HUDEP-2 (cell line): ENCODE measurements around the gene HOXA11.
A peak's percentile ranks its signal among the peaks of the same experiment; 100 is the strongest.

ENCODE experiments used
- DNase-seq, 76 experiments: peaks; one replicate each; lab custom pipeline; 2025; ENCODE audit not compliant: unreplicated experiment in 76 of 76; lab: John Stamatoyannopoulos, UW

HOXA11 gene

DNA sequence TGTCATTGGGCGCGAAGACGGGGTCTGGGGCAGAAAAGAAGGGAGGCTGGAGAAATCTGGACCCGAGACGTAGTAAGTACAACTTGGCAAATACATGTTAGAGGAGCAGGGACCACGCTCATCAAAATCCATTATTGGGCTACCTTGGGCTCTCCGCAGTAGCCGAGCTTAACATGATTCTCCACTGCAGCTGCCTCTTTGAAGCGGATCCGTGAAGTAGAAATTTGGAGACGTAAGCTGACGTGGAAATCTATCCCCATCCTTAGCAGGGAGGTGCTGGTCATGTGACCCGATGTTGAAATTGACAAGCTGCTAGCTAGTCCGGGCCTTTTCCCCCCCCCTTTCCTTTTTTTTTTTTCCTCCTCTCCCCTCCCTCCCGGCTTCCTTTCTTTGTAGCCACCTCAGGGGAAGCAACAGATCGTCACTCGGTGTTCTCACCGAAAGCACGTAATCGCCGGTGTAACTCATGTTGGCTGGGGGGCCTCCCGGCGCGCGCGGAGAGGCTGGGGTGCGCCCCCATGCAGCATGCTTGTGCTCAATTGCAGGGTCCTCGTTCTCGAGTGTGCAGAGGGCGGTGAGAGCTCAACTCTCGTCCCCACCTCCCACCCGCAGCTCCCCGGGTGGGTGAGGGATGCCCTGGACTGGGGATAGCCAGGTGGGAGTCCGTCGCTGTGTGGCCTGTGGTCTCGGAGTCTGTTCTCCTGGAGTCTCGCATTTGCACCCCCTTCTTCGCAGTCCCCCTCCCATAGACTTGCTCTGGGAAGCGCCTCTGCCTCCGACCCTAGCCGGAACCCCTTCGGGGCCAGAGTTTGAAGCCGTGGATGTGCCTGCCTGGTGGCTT is at the start of gene HOXA11:
TSS of gene HOXA11 (minus strand) at position 220 of the 841 bp plus-strand sequence. CDS start at position 132, 88 bp downstream.
- no peak for DNase-seq

DNA sequence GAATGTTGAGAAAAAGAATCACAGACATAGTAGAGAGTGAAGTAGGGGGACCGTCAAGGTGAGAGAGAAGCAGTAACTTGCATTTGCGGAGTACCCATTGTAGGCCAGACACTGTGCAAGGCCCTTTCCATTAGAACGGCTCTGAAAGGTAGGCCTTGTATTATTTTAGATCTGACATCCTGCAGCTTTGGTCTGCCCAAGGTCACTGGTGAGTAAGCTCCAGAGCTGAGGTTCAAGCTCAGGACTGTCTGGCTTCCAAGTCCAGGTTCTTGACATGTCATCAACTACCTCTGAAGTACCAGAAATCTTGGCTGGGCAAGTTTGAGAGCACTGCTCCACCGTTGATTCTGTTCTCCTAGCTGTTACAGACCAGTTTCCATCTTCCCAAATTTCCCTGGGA is 44.4 kb upstream of the HOXA11 start:
- DNase-seq, result no peak

DNA sequence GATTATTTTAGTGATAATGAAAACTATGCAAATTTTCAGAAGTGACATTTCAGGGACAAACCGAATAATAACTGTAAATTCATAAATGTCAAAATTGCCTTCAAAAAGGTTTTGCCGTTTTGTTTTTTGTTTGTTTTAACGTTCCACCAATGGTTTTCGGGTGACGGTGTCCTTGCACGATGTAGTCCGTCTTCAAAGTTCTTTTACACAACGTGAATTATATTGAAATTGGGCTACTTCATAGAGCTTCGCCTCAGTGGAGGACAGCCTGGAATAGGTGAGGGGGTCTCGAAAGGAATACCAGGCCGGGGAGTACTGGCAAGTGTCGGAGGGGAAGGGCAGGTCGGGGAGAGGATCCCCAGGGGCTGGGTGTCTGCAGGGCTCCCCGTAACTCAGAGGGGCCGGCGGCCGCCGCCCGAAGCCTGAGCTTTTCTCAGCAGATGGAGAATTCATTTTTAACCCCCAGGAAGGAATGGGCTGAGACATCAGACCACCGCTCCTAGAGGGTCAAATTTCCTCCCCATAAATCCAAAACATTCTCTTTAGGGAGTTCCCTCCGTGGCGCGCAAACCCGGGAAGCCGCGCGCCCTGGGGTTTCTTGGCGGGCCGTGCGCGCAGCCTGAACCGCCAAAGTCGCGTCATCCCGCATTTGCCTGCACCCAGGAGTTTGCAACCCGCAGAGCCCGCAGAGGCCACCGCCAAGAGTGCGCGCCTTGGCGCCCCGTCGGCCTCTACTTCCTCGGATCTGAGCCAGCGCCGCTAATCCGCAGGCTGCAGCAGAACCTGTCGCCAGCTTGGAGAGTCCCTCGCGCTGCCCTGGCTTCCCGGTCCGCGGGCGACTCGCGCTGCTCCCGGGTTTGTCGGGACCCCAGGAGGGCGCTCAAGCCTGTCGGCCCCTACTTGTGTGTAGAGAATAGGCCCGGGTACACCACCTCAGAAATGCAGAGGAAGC is 40.2 kb upstream of the HOXA11 start:
- DNase-seq, result no peak

DNA sequence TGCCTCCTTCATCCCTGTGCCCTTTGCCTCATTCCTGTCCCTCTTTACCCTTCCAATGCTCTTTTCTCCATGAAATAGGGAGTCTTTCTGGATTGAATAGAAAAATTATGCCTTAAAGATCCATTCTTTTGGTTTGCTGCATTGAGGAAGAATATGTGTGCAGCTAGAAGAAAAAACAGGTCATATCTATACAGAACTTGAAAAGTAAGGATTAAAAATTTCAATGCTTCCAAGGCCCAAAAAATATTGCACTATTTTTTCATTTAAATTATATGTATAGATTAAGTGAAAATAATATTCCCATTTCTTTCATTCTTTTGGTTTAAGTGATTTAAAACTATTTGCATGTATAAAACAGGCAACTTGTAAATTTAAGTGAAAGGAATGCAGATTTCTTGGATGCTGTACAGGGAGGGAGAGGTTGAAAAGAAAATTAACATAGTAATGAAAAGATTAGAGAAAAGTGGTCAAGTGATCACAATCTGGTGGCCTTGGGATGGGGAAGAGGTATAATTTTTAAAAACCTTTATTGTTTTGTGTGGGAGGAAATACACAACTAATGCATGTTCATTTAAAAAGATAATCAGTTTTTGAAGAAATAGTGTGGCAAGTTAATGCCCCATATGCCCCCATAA is 39.0 kb upstream of the HOXA11 start:
- DNase-seq, result no peak

DNA sequence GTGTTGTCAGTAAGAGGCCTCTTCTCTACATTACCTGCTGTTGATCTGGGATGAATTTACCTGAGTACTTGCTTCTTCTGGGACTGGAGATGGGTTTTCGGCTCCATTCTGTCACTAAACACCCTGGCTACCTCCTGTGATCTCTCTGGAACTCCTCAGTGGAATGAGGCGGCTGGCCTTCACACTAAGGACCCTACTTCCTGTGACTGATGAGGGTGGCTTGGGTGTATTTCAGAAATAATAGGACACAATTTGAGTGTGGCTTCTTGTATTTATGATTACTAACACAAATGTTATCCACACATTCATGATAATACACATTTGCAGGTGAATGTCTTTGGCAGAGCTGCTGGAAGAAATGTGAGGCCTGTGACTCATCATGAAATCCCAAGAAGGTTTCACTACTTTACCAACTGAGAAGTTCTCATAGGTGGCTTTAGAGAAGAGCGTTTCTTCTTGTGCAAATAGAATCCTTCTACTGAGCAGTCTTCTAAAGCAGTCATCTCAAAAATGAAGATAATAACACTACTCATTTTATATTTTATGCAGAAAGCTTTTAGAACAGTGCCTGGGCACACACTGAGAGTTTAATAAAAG is 36.3 kb upstream of the HOXA11 start:
- no peak for DNase-seq

DNA sequence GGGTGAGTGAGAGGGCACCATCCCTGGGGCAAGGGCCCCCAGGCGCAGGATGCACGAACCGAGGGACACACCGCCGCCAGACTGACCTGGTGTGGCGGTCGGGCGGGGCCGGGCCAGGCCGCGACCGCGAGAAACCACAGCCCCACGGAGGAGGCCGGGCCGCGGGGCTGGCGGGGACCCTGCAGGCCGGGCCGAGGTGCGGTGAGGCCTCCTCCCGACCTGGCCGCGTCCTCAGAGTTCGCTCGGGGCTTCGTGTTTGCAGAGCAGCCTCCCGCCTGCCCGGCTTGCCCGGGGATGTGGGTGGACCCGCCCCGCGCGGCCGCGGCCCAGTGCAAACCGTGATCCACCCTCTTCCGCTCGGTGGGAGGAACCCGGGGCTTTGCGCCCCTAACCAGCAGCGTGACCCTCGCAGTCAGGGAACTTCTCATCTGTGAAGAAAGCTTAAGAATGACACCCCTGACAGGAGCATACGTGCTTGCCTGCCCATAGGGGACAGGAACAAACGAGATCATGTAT is 35.5 kb upstream of the HOXA11 start:
- DNase-seq, result no peak

DNA sequence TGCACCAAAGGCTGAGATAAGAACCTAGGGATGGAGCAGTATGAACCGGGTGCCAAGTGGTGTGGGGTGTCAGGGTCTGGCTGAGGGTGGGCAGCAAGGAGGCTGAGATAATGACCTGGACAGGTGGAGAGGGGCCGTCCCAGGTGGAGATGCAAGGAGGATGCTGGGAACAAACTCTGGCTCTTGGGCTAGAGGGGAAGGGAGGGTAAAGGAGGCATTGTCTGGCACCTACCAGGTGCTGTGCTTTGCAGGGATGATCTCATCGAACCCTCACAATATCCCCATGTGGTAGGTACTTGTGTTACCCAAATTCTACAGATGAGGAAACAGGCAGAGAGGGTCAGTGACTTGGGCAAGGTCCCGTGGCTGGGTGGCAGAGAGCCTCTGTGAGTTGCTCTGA is 34.8 kb upstream of the HOXA11 start:
- DNase-seq, result no peak

DNA sequence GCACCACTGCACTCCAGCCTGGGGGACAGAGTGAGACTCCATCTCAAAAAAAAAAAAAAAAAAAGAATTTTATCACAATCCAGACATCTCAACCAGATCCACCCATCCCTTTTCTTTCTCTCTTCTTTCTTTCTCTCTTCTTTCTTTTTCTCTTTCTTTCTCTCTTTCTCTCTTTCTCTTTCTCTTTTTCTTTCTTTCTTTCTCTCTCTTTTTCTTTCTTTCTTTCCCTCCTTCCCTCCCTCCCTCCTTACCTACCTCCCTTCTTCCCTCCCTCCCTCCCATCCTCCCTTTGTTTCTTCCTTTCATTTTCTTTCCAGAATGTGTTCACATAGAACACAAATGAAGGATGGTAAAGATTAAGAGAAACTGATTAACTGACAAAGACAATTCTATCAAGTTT is 32.9 kb upstream of the HOXA11 start:
- DNase-seq, result no peak

DNA sequence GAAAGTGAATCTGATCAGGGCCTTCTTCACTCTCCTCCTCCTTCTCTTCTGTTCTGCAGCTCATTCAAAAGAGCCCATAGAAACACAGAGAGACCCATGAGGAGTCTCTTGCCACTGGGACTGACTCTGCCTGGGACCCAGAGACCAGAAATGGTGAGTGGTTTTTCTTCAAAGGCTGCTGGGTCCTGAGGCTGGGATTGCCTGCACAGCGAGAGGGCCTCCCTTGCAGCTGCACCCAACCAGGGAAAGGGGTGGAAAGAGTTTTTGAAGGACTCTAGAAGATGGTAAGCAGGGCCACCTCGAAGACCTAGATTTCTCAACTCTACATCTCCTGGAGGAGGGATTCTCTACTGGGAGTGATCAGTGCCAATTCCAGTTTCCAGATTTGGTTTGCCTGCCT is 30.3 kb upstream of the HOXA11 start:
- DNase-seq, result no peak

DNA sequence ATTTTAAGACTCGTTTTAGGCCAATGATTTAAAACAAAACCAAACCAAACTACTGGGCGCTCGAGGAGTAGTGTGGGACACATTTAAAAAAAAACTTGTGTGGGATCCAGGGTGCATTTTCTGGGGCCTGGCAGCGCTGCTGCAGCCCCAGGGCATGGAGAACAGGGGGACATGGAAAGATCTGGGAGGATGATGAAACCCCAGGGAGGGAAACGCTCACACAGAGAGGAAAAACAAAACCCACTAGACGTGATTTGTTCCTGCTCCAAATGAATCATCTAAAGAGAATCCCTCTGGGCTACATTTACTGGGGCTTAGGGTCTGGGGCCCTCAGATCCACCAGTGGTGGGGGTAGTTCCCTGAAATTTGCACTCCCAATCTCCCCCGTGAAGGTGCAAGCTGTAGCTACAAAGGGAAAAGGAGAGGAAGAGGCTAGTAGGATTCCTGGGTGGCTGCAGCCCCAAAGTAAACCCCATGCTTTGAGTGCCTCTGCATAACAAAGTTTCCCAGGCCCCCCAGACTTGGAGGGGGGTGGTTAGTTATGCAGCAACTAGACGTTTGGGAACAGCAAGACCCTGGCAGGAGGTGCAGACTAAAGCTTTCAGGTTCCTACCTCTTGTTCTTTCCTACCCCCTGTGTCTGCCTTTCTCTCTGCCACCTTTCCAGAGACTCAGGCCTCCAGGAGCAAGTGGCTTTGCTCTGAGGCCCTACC is 29.4 kb upstream of the HOXA11 start:
- no peak for DNase-seq

DNA sequence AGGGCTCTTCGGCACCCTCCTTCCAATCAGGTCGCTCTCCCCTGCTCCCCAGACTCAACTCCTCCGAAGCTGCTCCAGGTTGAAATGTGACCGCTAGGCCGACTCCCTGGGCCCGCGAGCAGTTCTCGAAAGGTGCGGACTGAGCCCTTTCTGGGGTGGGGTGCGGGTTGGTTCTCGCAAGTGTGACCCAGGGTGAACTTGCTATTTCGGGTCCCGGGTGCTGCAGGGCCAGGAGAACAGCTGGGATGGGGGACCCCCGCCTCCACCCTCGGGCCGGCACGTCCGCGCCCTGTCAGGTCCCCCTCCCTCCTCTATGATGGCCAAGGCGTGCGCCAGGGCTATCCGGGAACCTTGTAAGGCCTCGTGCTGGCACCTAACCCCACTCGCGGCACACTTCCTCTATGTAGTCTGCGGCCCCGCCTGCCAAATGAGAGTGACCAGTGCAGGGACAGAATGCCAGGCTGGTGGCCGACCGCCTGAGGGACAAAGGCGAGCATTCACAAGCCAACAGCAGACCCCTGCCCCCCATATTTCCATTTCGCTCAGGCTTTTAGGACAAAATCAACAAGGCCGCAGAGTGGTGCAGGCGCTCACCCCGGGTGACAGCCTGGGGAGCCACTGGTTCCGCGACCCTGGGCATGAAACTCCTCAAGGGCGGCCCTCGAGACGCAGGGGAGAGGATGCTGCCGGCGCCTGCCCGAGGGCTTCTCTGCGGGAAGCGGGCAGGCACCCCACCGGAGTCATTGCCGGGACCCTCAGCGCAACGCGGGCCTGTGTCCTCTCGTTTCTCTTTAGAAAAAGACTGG is 28.6 kb upstream of the HOXA11 start:
- no peak for DNase-seq

DNA sequence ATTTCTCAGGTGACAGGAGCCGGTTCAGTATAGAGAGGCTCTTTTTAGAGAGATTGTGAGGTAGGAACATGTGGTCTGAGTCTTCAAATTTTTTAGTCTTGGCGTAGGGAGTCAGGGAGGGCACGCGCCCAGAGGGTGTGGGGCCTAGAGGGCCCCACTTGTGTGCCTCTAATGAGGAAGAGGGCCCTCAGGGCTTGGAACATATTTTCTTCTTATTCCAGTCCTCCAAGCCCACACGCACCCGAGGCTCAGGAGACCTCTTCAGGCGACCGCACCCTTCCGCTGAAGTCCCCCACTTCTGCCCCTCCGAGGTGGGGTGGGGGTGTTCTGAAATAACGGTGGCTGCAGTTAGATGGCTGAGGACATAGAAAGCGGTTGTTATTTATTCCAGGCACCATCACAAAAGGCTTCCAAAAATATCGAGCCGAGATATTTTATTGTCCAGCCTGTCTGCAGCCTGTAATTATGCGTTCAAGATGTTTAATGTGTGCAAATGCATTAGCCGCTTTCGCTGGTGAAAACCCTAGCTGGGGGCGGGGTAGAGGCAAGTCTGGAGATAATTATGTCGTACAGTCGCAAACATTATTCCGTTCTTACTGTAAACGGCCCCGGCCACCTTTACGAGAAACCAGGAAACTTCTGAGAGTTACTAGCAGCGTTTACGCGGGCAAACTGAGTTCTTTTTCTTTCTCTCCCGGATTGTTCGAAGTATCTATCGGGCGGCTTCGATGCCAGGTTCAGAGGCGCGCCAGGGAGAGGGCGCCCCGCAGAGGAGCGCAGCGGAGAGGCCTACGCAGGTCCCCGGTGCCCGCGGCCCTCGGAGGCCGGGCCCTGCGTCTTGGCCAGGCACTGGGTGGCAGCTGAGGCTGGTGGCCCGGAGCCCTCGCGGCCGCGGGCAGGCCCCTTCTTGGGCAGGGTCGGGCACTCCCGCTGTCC is 27.7 kb upstream of the HOXA11 start:
- DNase-seq, result no peak

DNA sequence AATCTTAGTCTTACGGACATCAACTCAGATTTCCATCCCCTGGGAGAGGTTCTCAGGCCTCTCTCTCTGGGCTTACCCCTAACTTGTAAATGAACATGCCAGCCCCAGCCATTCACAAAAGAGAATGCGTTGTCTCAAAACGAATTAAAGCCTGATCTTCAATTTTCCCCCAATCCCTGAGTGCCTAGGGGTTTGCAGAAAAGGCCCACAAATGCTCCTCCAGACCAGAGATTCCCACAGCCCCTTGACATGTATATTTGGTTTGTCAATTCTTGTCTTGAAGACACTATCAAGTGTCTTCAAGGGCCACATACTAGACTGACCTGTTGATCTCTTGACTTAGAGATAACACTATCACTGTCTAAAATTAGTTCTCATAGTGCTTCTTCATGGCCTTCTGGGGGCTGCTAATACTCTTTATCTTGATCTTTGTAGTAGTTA is 26.8 kb upstream of the HOXA11 start:
- DNase-seq, result no peak

DNA sequence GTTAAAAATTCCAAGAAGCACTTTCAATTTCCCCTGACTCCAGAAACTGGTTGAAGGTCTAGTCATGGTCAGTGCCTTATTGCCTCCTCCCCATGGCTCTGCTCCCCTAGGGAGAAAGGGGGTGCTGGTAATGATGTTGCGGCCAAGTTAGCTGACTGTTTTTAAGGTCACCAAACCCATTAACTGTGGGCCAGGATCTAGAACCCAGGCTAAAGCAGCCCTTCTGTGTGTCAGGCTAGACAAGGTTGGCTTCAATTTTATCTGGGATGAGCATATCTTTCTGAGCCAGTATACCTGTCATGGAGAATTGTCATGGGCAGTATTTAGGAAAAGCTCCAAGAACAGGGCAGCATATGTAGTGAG is 26.0 kb upstream of the HOXA11 start:
- no peak for DNase-seq

DNA sequence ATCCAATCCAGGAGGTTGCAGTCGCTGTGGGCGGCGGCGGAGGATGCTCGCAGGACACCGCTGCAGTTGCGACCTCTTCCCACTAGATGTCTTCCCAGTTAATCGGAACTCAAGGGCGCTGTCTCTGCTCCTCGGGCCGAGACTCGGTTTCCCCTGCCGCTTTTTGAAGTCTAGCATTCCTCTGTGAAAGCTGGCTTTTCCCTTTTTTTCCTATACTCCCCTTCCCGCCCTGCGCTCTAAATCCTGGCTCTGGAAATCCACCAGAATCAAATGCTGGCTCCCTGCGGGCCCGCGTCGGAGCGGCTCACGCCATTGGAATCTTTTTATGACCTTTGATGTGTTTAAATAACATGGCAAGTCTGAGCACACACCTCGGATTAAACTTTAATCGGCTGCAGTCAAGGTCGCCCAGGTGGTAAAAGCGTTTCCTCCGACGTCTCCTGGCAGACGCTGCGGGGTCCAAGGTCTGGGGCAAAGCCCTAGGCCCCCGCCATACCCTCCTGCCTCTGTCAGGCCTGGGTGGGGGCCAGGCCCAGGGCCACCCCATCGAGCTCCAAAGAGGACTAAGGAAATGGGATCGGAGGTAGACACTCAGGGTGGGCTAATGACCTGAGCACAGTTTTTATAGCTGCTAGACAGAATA is 25.5 kb upstream of the HOXA11 start:
- DNase-seq, result peak in 11 of 76 experiments; percentile 7 to 45 (median 17)

DNA sequence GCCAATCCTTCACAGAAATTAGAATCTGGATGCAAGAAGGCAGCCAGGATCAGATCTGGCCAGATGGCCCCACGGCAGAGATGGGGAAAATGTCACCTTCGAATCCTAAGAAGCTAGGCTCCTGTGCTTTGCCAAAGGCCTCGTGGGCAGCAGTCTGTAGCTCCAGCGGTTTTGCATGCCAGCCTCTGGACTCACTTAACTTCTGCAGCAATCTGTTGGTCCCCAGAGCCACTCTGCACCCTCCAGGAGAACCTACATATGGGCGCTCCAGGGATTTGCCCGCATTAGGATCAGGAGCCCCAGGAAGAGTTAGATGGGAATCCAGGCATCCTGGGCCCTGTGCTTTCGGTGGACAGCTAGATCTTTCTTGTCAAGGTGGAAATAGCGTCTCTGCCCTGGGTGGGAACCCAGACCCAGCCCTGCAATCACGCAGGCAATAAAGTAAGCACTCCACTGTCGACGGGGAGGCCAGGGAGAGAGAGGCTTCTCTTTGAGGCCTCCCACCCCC is 25.0 kb upstream of the HOXA11 start:
- DNase-seq, result no peak

DNA sequence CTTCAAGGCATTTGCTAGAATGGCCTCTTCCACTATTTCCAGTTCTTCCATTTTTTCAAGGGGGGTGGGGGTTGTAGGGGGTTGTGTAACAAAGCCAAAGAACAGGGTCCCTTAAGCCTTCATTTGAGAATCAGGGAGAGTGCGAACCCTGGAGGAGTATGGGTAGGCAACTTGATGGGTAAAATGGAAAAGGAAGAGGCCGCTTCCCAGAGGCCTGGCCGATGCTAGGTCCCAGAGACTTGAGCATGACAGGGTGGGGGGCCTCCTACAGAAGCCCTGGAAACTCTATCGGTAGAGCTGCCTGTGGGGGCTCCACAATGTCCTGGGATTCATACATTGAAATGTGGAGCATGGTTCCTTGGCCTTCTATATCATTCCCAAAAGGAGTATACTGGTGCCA is 24.0 kb upstream of the HOXA11 start:
- DNase-seq, result no peak
